Mesendoderm (in vitro differentiated cells): ENCODE results near the gene GPNMB.

Experiments
- DNase-seq: peaks from one replicate; pipeline ENCODE4 v3.0.0; 2013
- H2AK5ac ChIP-seq: 2 replicates; pipeline ENCODE4 v1.6.1; 2013; ENCODE audit warnings: low read length, inconsistent platforms
- H2BK120ac ChIP-seq: 2 replicates; pipeline ENCODE4 v1.6.1; 2013; ENCODE audit warnings: low read depth, mild to moderate bottlenecking, low read length, moderate library complexity, mixed read lengths
- H2BK15ac ChIP-seq: replicated peaks from 2 replicates; pipeline ENCODE4 v1.6.1; 2013; ENCODE audit warnings: low read depth, mild to moderate bottlenecking, moderate library complexity
- H2BK5ac ChIP-seq: 2 replicates; pipeline ENCODE4 v1.6.1; 2013; ENCODE audit warnings: low read length, inconsistent platforms
- H3K18ac ChIP-seq: 2 replicates; pipeline ENCODE4 v1.6.1; 2013; ENCODE audit warnings: mild to moderate bottlenecking, low read length, mixed read lengths
- H3K23ac ChIP-seq: one replicate; pipeline ENCODE4 v1.6.1; 2013; ENCODE audit warnings: low read length
- H3K27ac ChIP-seq: 2 replicates; pipeline ENCODE4 v1.5.1; 2013; ENCODE audit warnings: low read depth, mild to moderate bottlenecking, inconsistent platforms, low read length, moderate library complexity
- H3K27me3 ChIP-seq: 2 replicates; pipeline ENCODE4 v1.6.1; 2013; ENCODE audit warnings: low read length, control low read depth, mild to moderate bottlenecking, inconsistent platforms; ENCODE audit not compliant: insufficient read depth, poor library complexity
- H3K36me3 ChIP-seq: 2 replicates; pipeline ENCODE4 v1.6.1; 2013; ENCODE audit warnings: low read length, inconsistent platforms; ENCODE audit not compliant: control insufficient read depth, insufficient read depth
- H3K4ac ChIP-seq: one replicate; pipeline ENCODE4 v1.6.1; 2013; ENCODE audit warnings: low read depth, mild to moderate bottlenecking, low read length, moderate library complexity
- H3K4me1 ChIP-seq: 2 replicates; pipeline ENCODE4 v1.6.1; 2013; ENCODE audit warnings: low read depth, low read length, inconsistent platforms; ENCODE audit not compliant: control insufficient read depth
- H3K4me2 ChIP-seq: 2 replicates; pipeline ENCODE4 v1.6.1; 2013; ENCODE audit warnings: low read length
- H3K4me3 ChIP-seq: 2 replicates; pipeline ENCODE4 v1.5.1; 2013; ENCODE audit warnings: mild to moderate bottlenecking, low read length
- H3K56ac ChIP-seq: one replicate; pipeline ENCODE4 v1.6.1; 2013; ENCODE audit warnings: low read length
- H3K79me1 ChIP-seq: 2 replicates; pipeline ENCODE4 v1.6.1; 2013; ENCODE audit warnings: low read length, inconsistent platforms
- H3K79me2 ChIP-seq: 2 replicates; pipeline ENCODE4 v1.6.1; 2013; ENCODE audit warnings: mild to moderate bottlenecking, low read length; ENCODE audit not compliant: control insufficient read depth, insufficient read depth
- H3K9ac ChIP-seq: 2 replicates; pipeline ENCODE4 v1.6.1; 2013; ENCODE audit warnings: low read length, inconsistent platforms
- H4K5ac ChIP-seq: one replicate; pipeline ENCODE4 v1.6.1; 2013; ENCODE audit warnings: low read length
- H4K8ac ChIP-seq: one replicate; pipeline ENCODE4 v1.6.1; 2013; ENCODE audit warnings: low read depth, mild to moderate bottlenecking, control low read depth, low read length, moderate library complexity
- WGBS: extraction: QIAGEN DNeasy Blood & Tissue Kit; methylation state at CpG from one replicate; pipeline ENCODE4 v1.1.7; 2013; ENCODE audit warnings: low lambda C conversion rate, missing lambda C conversion rate; ENCODE audit not compliant: insufficient coverage; ENCODE audit errors: extremely low coverage; 5-methylcytosine and 5-hydroxymethylcytosine counted together

Gene GPNMB

GRCh38 chr7:23295401-23295697 lies 48.8 kb downstream of the GPNMB start:
- Histone ChIP-seq H2BK5ac (no peak overlapping the region), H3K79me2 (peaks cover 11% of the 10 kb centered on the region), H3K9ac (no peak overlapping the region)

GRCh38 chr7:23298141-23298881 lies 51.7 kb downstream of the GPNMB start:
- H3K4me2 ChIP-seq: peak overlapping the region; percentile 58
- peaks cover 21% of the 10 kb centered on the region for H3K79me2 ChIP-seq
- H3K27ac ChIP-seq: no peak overlapping the region
- H3K18ac ChIP-seq: no peak overlapping the region
- H2AK5ac ChIP-seq: no peak overlapping the region
- no peak overlapping the region for H3K23ac ChIP-seq
- H3K79me1 ChIP-seq: peaks cover 19% of the 10 kb centered on the region
- no peak overlapping the region for H3K4me3 ChIP-seq
- no peak overlapping the region for H2BK15ac ChIP-seq
- H4K8ac ChIP-seq: peak overlapping the region; percentile 100
- H4K5ac ChIP-seq: peak overlapping the region; percentile 94
- H3K56ac ChIP-seq: no peak overlapping the region
- peaks cover 6% of the 10 kb centered on the region for H3K4me1 ChIP-seq
- DNase-seq: peak; percentile 12
- H3K4ac ChIP-seq: no peak overlapping the region
- no peaks in the 10 kb centered on the region for H3K36me3 ChIP-seq
- no peak overlapping the region for H3K9ac ChIP-seq
- no peaks in the 10 kb centered on the region for H3K27me3 ChIP-seq
- no peak overlapping the region for H2BK120ac ChIP-seq
- WGBS: no CpG with 5 or more reads among the region's 11 CpGs
- no peak overlapping the region for H2BK5ac ChIP-seq

More at GRCh38 chr7:23295401-23295697, 48.8 kb downstream of the GPNMB start:
- DNase-seq: no peak
- Histone ChIP-seq H2AK5ac (no peak overlapping the region), H3K23ac (no peak overlapping the region), H3K79me1 (peaks cover 9% of the 10 kb centered on the region), H4K5ac (no peak overlapping the region), H3K27ac (no peak overlapping the region), H3K4ac (no peak overlapping the region), H2BK120ac (no peak overlapping the region), H3K4me3 (no peak overlapping the region), H3K27me3 (no peaks in the 10 kb centered on the region), H3K4me2 (no peak overlapping the region), H2BK15ac (no peak overlapping the region), H3K36me3 (no peaks in the 10 kb centered on the region), H3K56ac (no peak overlapping the region), H3K4me1 (peaks cover 2% of the 10 kb centered on the region), H4K8ac (no peak overlapping the region), H3K18ac (no peak overlapping the region)

GRCh38 chr7:23298885-23299769 lies 52.6 kb downstream of the GPNMB start, which contains the start of gene MALSU1:
Gene MALSU1 (plus strand): TSS chr7:23299339. CDS start chr7:23299353, 14 bp downstream.
- no peak within 1 kb of the TSS for H2BK120ac ChIP-seq
- H3K27ac ChIP-seq: peak within 1 kb of the TSS; percentile 14
- peak; percentile 98 for DNase-seq
- peak within 1 kb of the TSS; percentile 94 for H3K4me2 ChIP-seq
- H2AK5ac ChIP-seq: no peak within 1 kb of the TSS
- peak within 1 kb of the TSS; percentile 100 for H4K8ac ChIP-seq
- peak within 1 kb of the TSS; percentile 94 for H4K5ac ChIP-seq
- no CpG with 5 or more reads among the region's 59 CpGs for WGBS
- H3K4me1 ChIP-seq: peaks cover 6% of the 10 kb centered on the region
- peaks cover 22% of the 10 kb centered on the region for H3K79me2 ChIP-seq
- no peaks in the 10 kb centered on the region for H3K27me3 ChIP-seq
- peak within 1 kb of the TSS; percentile 95 for H3K4me3 ChIP-seq
- no peak within 1 kb of the TSS for H3K4ac ChIP-seq
- H3K36me3 ChIP-seq: no peaks in the 10 kb centered on the region
- no peak within 1 kb of the TSS for H2BK5ac ChIP-seq
- peak within 1 kb of the TSS; percentile 83 for H3K56ac ChIP-seq
- peak within 1 kb of the TSS; percentile 95 for H3K9ac ChIP-seq
- H3K18ac ChIP-seq: no peak within 1 kb of the TSS
- peak within 1 kb of the TSS; percentile 37 for H3K23ac ChIP-seq
- no peak within 1 kb of the TSS for H2BK15ac ChIP-seq
- H3K79me1 ChIP-seq: peaks cover 19% of the 10 kb centered on the region

GRCh38 chr7:23299770-23300300 lies 53.3 kb downstream of the GPNMB start:
- DNase-seq: peak; percentile 53
- Histone ChIP-seq H3K23ac (no peak overlapping the region), H3K36me3 (no peaks in the 10 kb centered on the region), H3K79me2 (peaks cover 25% of the 10 kb centered on the region), H3K18ac (no peak overlapping the region), H2BK5ac (no peak overlapping the region), H3K79me1 (peaks cover 19% of the 10 kb centered on the region), H4K8ac (no peak overlapping the region), H3K27ac (no peak overlapping the region), H4K5ac (no peak overlapping the region), H3K4me3 (peak overlapping the region; percentile 95), H3K9ac (peak overlapping the region; percentile 95), H2BK120ac (no peak overlapping the region), H3K4me1 (peaks cover 6% of the 10 kb centered on the region), H3K4ac (no peak overlapping the region), H2BK15ac (no peak overlapping the region), H3K27me3 (no peaks in the 10 kb centered on the region), H3K4me2 (peak overlapping the region; percentile 94), H3K56ac (peak overlapping the region; percentile 83), H2AK5ac (no peak overlapping the region)
- no CpG with 5 or more reads among the region's 12 CpGs for WGBS

GRCh38 chr7:23306936-23307521 lies 60.5 kb downstream of the GPNMB start:
- Histone ChIP-seq H2BK5ac (no peak overlapping the region), H2BK120ac (no peak overlapping the region), H3K4me3 (no peak overlapping the region), H2AK5ac (no peak overlapping the region), H3K4me1 (no peaks in the 10 kb centered on the region), H3K27ac (no peak overlapping the region), H3K4ac (no peak overlapping the region), H4K8ac (no peak overlapping the region), H3K27me3 (no peaks in the 10 kb centered on the region), H3K9ac (no peak overlapping the region), H3K23ac (no peak overlapping the region), H3K4me2 (no peak overlapping the region), H4K5ac (no peak overlapping the region), H3K56ac (no peak overlapping the region), H3K36me3 (peaks cover 4% of the 10 kb centered on the region), H3K18ac (no peak overlapping the region), H2BK15ac (no peak overlapping the region), H3K79me2 (peaks cover 10% of the 10 kb centered on the region), H3K79me1 (peaks cover 7% of the 10 kb centered on the region)
- DNase-seq: no peak
- no CpG with 5 or more reads among the region's 2 CpGs for WGBS
